GM23338 (cell line): Measurements from ENCODE around the gene SLC28A1.

Experiments
- CREB1 ChIP-seq: fragments of 250-450 bp; sonication (Bioruptor Pico); IDR thresholded peaks from 2 replicates; pipeline ENCODE4 v1.5.0; 2020; ENCODE audit warnings: low read depth, mild to moderate bottlenecking, moderate library complexity
- CTCF ChIP-seq, 2 experiments: fragments of 200-600 bp in 1 of 2; sonication (generic) in 1 of 2; conservative IDR thresholded peaks; 2 replicates each; pipeline versions ENCODE4 v1.5.1 to v1.6.1; 2016 to 2017; ENCODE audit warnings: antibody characterized with exemption in 2 of 2, low read depth in 2 of 2, mild to moderate bottlenecking in 2 of 2, moderate library complexity in 1 of 2
- ETS1 ChIP-seq: IDR thresholded peaks from 2 replicates; pipeline ENCODE4 v1.6.1; 2016; ENCODE audit warnings: antibody characterized with exemption
- EZH2 ChIP-seq: fragments of 200-600 bp; sonication (generic); IDR thresholded peaks from one replicate; pipeline ENCODE4 v1.8.0; 2017; ENCODE audit warnings: antibody characterized with exemption, mild to moderate bottlenecking, low read depth; ENCODE audit not compliant: unreplicated experiment
- EZH2phosphoT487 ChIP-seq: fragments of 200-600 bp; sonication (generic); IDR thresholded peaks from one replicate; pipeline ENCODE4 v1.8.1; 2018; ENCODE audit warnings: antibody characterized with exemption; ENCODE audit not compliant: unreplicated experiment
- JUNB ChIP-seq: IDR thresholded peaks from one replicate; pipeline ENCODE4 v1.6.1; 2016; ENCODE audit warnings: antibody characterized with exemption; ENCODE audit not compliant: unreplicated experiment
- NANOG ChIP-seq: IDR thresholded peaks from 2 replicates; pipeline ENCODE4 v1.6.1; 2016; ENCODE audit warnings: antibody characterized with exemption, borderline replicate concordance
- POLR2AphosphoS5 ChIP-seq: IDR thresholded peaks from 2 replicates; pipeline ENCODE4 v1.6.1; 2016; ENCODE audit warnings: antibody characterized with exemption, low read depth
- REST ChIP-seq: IDR thresholded peaks from one replicate; pipeline ENCODE4 v1.6.1; 2018; ENCODE audit warnings: antibody characterized with exemption; ENCODE audit not compliant: unreplicated experiment
- STAT1 ChIP-seq: IDR thresholded peaks from one replicate; pipeline ENCODE4 v1.6.1; 2016; ENCODE audit warnings: antibody characterized with exemption; ENCODE audit not compliant: unreplicated experiment
- ZNF114 ChIP-seq: fragments of 250-450 bp; sonication (Bioruptor Pico); IDR thresholded peaks from 2 replicates; pipeline ENCODE4 v1.5.0; 2020; ENCODE audit warnings: mild to moderate bottlenecking, moderate library complexity
- ZNF331 ChIP-seq: fragments of 250-450 bp; sonication (Bioruptor Pico); IDR thresholded peaks from 2 replicates; pipeline ENCODE4 v1.5.0; 2020; ENCODE audit warnings: low read depth, mild to moderate bottlenecking, moderate library complexity
- TF ChIP-seq, protein P1 (sequence below): fragments of 250-450 bp; sonication (Bioruptor Pico); IDR thresholded peaks from 2 replicates; pipeline ENCODE4 v1.5.0; 2020; ENCODE audit warnings: mild to moderate bottlenecking, moderate library complexity

DNA sequence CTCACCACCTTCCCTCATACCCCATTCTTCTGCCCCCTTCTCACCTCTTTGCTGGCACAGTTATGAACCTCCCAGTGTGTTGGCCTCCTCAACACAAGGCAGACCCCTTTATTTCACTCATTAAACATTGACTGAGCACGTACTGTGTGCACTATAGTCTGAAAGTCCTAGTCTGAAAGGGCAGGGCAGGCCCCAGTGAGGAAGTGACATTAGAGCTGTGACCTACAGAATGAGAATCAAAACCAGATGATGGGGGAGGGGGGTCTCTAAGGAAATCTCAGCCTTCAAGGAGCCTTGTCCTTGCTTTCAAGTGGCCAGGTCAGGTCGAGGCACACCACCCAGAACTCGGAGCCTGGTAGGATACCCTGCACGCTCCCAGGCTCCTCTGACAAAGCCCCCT lies 3.5 kb downstream of the SLC28A1 start:
- TF ChIP-seq CTCF (conservative IDR thresholded peaks at IDR 0.05; ENCODE audit: low read depth in 2 of 2) (no peak), EZH2 (no peak), POLR2AphosphoS5 (no peak), REST (no peak), EZH2phosphoT487 (no peak), NANOG (no peak), JUNB (no peak), ZNF331 (CRISPR knock-in tag) (no peak), ETS1 (no peak), CREB1 (CRISPR knock-in tag) (no peak), ZNF114 (CRISPR knock-in tag) (no peak), STAT1 (no peak)
- TF ChIP-seq, protein P1, sequence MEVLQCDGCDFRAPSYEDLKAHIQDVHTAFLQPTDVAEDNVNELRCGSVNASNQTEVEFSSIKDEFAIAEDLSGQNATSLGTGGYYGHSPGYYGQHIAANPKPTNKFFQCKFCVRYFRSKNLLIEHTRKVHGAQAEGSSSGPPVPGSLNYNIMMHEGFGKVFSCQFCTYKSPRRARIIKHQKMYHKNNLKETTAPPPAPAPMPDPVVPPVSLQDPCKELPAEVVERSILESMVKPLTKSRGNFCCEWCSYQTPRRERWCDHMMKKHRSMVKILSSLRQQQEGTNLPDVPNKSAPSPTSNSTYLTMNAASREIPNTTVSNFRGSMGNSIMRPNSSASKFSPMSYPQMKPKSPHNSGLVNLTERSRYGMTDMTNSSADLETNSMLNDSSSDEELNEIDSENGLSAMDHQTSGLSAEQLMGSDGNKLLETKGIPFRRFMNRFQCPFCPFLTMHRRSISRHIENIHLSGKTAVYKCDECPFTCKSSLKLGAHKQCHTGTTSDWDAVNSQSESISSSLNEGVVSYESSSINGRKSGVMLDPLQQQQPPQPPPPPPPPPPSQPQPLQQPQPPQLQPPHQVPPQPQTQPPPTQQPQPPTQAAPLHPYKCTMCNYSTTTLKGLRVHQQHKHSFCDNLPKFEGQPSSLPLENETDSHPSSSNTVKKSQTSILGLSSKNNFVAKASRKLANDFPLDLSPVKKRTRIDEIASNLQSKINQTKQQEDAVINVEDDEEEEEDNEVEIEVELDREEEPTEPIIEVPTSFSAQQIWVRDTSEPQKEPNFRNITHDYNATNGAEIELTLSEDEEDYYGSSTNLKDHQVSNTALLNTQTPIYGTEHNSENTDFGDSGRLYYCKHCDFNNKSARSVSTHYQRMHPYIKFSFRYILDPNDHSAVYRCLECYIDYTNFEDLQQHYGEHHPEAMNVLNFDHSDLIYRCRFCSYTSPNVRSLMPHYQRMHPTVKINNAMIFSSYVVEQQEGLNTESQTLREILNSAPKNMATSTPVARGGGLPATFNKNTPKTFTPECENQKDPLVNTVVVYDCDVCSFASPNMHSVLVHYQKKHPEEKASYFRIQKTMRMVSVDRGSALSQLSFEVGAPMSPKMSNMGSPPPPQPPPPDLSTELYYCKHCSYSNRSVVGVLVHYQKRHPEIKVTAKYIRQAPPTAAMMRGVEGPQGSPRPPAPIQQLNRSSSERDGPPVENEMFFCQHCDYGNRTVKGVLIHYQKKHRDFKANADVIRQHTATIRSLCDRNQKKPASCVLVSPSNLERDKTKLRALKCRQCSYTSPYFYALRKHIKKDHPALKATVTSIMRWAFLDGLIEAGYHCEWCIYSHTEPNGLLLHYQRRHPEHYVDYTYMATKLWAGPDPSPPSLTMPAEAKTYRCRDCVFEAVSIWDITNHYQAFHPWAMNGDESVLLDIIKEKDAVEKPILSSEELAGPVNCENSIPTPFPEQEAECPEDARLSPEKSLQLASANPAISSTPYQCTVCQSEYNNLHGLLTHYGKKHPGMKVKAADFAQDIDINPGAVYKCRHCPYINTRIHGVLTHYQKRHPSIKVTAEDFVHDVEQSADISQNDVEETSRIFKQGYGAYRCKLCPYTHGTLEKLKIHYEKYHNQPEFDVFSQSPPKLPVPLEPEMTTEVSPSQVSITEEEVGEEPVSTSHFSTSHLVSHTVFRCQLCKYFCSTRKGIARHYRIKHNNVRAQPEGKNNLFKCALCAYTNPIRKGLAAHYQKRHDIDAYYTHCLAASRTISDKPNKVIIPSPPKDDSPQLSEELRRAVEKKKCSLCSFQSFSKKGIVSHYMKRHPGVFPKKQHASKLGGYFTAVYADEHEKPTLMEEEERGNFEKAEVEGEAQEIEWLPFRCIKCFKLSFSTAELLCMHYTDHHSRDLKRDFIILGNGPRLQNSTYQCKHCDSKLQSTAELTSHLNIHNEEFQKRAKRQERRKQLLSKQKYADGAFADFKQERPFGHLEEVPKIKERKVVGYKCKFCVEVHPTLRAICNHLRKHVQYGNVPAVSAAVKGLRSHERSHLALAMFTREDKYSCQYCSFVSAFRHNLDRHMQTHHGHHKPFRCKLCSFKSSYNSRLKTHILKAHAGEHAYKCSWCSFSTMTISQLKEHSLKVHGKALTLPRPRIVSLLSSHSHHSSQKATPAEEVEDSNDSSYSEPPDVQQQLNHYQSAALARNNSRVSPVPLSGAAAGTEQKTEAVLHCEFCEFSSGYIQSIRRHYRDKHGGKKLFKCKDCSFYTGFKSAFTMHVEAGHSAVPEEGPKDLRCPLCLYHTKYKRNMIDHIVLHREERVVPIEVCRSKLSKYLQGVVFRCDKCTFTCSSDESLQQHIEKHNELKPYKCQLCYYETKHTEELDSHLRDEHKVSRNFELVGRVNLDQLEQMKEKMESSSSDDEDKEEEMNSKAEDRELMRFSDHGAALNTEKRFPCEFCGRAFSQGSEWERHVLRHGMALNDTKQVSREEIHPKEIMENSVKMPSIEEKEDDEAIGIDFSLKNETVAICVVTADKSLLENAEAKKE (CRISPR knock-in tag) = no peak
